H1 (cell line): ENCODE data around the gene SLC12A2.

Experiments
- CEBPB ChIP-seq: IDR thresholded peaks from 2 replicates; pipeline ENCODE4 v1.6.1; 2012; ENCODE audit warnings: low read depth, low read length
- GABPA ChIP-seq: IDR thresholded peaks from 2 replicates; pipeline ENCODE4 v1.6.1; 2011; ENCODE audit warnings: mild to moderate bottlenecking, low read length, moderate library complexity, borderline replicate concordance; ENCODE audit not compliant: insufficient read depth
- JUN ChIP-seq: IDR thresholded peaks from 2 replicates; pipeline ENCODE4 v1.6.1; 2011; ENCODE audit warnings: low read depth, mild to moderate bottlenecking, improper control_type of control experiment, low read length
- KDM4A ChIP-seq: IDR thresholded peaks from one replicate; pipeline ENCODE4 v1.7.1; 2012; ENCODE audit warnings: low read depth, mild to moderate bottlenecking, moderate library complexity, low read length, inconsistent platforms; ENCODE audit not compliant: severe bottlenecking
- SIN3A ChIP-seq, 2 experiments: IDR thresholded peaks in 1 of 2; conservative IDR thresholded peaks in 1 of 2; 2 replicates each; pipeline ENCODE4 v1.6.1; 2011 to 2012; ENCODE audit warnings: low read length in 2 of 2, improper control_type of control experiment in 1 of 2, low read depth in 1 of 2, mild to moderate bottlenecking in 1 of 2
- TF ChIP-seq, protein P1 (sequence below), 3 experiments: IDR thresholded peaks; 1 replicate in 2 of 3; 2 replicates in 1 of 3; pipeline versions ENCODE4 v1.5.1 to v1.6.1; 2011; ENCODE audit warnings: low read length in 3 of 3, mild to moderate bottlenecking in 3 of 3, inconsistent platforms in 2 of 3, low read depth in 1 of 3, moderate library complexity in 1 of 3; ENCODE audit not compliant: insufficient read depth in 1 of 3; ENCODE audit errors: control extremely low read depth in 1 of 3
- TF ChIP-seq, protein P2 (sequence below): IDR thresholded peaks from 2 replicates; pipeline ENCODE4 v1.6.1; 2011; ENCODE audit warnings: low read length, improper control_type of control experiment

DNA sequence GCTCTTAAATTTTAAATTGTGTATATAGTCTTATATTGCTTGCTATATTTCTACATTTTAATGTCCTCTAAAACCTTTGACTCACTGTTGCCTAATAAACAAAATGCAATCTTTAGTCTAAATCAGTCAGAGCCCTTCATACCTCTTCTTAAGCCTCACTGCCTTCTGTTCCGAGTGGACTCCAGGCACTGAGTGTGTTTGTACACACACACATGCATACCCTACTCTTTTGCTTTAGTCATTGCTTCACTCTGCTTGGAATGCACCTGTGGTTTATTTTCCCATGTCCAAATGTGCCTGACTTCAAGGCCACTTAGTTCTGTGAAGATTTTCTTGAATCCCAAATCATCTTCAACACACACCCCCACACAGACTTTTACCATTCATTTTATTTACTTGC lies 60.9 kb downstream of the SLC12A2 start:
- TF ChIP-seq, protein P1, sequence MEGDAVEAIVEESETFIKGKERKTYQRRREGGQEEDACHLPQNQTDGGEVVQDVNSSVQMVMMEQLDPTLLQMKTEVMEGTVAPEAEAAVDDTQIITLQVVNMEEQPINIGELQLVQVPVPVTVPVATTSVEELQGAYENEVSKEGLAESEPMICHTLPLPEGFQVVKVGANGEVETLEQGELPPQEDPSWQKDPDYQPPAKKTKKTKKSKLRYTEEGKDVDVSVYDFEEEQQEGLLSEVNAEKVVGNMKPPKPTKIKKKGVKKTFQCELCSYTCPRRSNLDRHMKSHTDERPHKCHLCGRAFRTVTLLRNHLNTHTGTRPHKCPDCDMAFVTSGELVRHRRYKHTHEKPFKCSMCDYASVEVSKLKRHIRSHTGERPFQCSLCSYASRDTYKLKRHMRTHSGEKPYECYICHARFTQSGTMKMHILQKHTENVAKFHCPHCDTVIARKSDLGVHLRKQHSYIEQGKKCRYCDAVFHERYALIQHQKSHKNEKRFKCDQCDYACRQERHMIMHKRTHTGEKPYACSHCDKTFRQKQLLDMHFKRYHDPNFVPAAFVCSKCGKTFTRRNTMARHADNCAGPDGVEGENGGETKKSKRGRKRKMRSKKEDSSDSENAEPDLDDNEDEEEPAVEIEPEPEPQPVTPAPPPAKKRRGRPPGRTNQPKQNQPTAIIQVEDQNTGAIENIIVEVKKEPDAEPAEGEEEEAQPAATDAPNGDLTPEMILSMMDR (IDR thresholded peaks at IDR 0.05; ENCODE audit: control extremely low read depth in 1 of 3, insufficient read depth in 1 of 3, low read depth in 1 of 3, low read length in 3 of 3), result no peak
- TF ChIP-seq JUN, result no peak
- TF ChIP-seq CEBPB, result no peak
- TF ChIP-seq, protein P2, sequence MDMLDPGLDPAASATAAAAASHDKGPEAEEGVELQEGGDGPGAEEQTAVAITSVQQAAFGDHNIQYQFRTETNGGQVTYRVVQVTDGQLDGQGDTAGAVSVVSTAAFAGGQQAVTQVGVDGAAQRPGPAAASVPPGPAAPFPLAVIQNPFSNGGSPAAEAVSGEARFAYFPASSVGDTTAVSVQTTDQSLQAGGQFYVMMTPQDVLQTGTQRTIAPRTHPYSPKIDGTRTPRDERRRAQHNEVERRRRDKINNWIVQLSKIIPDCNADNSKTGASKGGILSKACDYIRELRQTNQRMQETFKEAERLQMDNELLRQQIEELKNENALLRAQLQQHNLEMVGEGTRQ, result no peak
- TF ChIP-seq GABPA, result no peak
- TF ChIP-seq SIN3A (conservative IDR thresholded peaks at IDR 0.05 in 1 of 2, IDR thresholded peaks at IDR 0.05 in 1 of 2; ENCODE audit: low read depth in 1 of 2, low read length in 2 of 2), result no peak
- TF ChIP-seq KDM4A, result no peak
